ENCODE results near the gene ARMC3. TPM values are rescaled to one million over a fixed set of nuclear protein-coding genes. Genes with fewer than 3 reads are reported as not detected.
"Not testable (repeated sequence)": the region's sequence is repeated elsewhere in the genome, so short reads cannot be mapped to it uniquely, and the experiment has no call there.

Gene ARMC3
- total RNA-seq, 1 donor from 2014 or later = not detected

DNA sequence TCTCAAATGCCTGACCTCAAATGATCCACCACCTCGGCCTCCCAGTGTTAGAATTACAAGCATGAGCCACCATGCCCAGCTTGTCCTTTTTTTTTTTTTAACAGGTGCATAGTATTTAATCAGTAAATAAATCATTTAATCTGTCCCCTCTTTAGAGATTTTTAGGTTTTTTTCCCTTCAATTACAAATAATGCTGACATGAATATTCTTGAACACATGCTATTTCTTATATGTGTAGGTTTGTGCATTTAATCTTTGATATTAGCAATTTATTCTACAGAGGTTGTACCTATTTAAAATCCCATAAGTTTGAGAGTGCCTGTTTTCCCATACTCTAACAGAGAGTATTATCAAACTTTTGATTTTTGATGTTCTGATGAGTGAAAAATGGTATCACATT lies 24.2 kb upstream of the ARMC3 start:
- no peak for DNase-seq
- Mint-ChIP-seq H3K4me1 (ENCODE audit: low read depth, unreplicated experiment) (no peaks in the 10 kb centered on the region), H3K4me3 (ENCODE audit: unreplicated experiment) (no peak overlapping the region), H3K27ac (ENCODE audit: unreplicated experiment) (no peak overlapping the region), H3K36me3 (ENCODE audit: unreplicated experiment) (peaks cover 5% of the 10 kb centered on the region), H3K27me3 (ENCODE audit: unreplicated experiment) (no peaks in the 10 kb centered on the region), H3K9me3 (ENCODE audit: unreplicated experiment) (peaks cover 1% of the 10 kb centered on the region)
- TF ChIP-seq, protein P1, sequence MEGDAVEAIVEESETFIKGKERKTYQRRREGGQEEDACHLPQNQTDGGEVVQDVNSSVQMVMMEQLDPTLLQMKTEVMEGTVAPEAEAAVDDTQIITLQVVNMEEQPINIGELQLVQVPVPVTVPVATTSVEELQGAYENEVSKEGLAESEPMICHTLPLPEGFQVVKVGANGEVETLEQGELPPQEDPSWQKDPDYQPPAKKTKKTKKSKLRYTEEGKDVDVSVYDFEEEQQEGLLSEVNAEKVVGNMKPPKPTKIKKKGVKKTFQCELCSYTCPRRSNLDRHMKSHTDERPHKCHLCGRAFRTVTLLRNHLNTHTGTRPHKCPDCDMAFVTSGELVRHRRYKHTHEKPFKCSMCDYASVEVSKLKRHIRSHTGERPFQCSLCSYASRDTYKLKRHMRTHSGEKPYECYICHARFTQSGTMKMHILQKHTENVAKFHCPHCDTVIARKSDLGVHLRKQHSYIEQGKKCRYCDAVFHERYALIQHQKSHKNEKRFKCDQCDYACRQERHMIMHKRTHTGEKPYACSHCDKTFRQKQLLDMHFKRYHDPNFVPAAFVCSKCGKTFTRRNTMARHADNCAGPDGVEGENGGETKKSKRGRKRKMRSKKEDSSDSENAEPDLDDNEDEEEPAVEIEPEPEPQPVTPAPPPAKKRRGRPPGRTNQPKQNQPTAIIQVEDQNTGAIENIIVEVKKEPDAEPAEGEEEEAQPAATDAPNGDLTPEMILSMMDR (IDR thresholded peaks at IDR 0.05; ENCODE audit: partially characterized antibody, unreplicated experiment) = no peak

DNA sequence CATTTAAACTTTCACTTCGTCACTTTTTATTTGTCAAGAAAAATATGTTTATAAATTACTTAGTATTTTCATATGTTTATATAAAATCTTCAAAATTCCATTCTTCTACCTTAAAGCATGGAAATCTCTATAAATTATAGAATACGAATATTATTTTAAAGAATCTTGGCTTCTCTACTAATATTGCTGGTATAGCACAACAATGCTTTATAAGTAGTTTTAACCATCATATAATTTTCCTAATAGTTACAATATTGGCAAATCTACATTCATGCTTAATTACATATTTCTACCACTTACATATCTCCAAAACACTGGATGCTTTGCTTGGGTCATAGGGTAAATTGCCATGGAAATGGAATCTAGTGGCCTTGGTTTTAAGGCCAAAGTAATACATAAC lies 21.1 kb upstream of the ARMC3 start:
- H3K36me3 Mint-ChIP-seq (ENCODE audit: unreplicated experiment) = peaks cover 13% of the 10 kb centered on the region
- peaks cover 5% of the 10 kb centered on the region for H3K9me3 Mint-ChIP-seq (ENCODE audit: unreplicated experiment)
- H3K27me3 Mint-ChIP-seq (ENCODE audit: unreplicated experiment) = no peaks in the 10 kb centered on the region
- no peaks in the 10 kb centered on the region for H3K4me1 Mint-ChIP-seq (ENCODE audit: low read depth, unreplicated experiment)
- no peak for DNase-seq
- H3K27ac Mint-ChIP-seq (ENCODE audit: unreplicated experiment) = no peak overlapping the region
- TF ChIP-seq, protein P1 (IDR thresholded peaks at IDR 0.05; ENCODE audit: partially characterized antibody, unreplicated experiment) = no peak
- no peak overlapping the region for H3K4me3 Mint-ChIP-seq (ENCODE audit: unreplicated experiment)

DNA sequence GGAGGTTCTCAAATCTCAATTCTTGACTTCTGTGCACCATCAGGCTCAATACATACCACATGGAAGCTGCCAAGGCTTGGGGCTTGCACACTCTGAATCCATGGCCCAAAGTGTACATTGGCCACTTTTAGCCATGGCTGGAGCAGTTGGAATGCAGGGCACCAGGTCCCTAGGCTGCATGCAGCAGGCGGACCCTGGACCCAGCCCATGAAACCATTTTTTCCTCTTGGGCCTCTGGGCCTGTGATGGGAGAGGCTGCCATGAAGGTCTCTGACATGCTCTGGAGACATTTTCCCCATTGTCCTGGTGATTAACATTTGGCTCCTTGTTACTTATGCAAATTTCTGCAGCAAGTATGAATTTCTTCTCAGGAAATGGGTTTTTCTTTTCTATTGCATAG lies 19.0 kb upstream of the ARMC3 start:
- DNase-seq = no peak
- Mint-ChIP-seq H3K27ac (ENCODE audit: unreplicated experiment) (no peak overlapping the region), H3K9me3 (ENCODE audit: unreplicated experiment) (peaks cover 5% of the 10 kb centered on the region), H3K36me3 (ENCODE audit: unreplicated experiment) (peaks cover 13% of the 10 kb centered on the region), H3K4me3 (ENCODE audit: unreplicated experiment) (no peak overlapping the region), H3K4me1 (ENCODE audit: low read depth, unreplicated experiment) (no peaks in the 10 kb centered on the region), H3K27me3 (ENCODE audit: unreplicated experiment) (no peaks in the 10 kb centered on the region)
- TF ChIP-seq, protein P1 (IDR thresholded peaks at IDR 0.05; ENCODE audit: partially characterized antibody, unreplicated experiment) = no peak

DNA sequence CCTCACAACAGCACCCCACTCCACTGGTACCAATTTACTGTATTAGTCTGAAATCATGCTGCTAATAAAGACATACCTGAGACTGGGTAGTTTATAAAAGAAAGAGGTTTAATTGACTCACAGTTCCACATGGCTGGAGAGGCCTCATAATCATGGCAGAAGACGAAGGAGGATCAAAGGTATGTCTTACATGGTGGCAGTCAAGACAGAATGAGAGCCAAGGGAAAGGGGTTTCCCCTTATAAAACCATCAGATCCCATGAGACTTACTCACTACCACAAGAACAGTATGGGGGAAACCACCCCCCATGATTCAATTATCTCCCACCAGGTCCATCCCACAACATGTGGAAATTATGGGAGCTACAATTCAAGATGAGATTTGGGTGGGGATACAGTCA lies 18.2 kb upstream of the ARMC3 start:
- not testable (repeated sequence) for H3K27ac Mint-ChIP-seq (ENCODE audit: unreplicated experiment); DNase-seq; H3K4me3 Mint-ChIP-seq (ENCODE audit: unreplicated experiment); H3K9me3 Mint-ChIP-seq (ENCODE audit: unreplicated experiment); H3K27me3 Mint-ChIP-seq (ENCODE audit: unreplicated experiment); H3K4me1 Mint-ChIP-seq (ENCODE audit: low read depth, unreplicated experiment)
- H3K36me3 Mint-ChIP-seq (ENCODE audit: unreplicated experiment) = peaks cover 13% of the 10 kb centered on the region

DNA sequence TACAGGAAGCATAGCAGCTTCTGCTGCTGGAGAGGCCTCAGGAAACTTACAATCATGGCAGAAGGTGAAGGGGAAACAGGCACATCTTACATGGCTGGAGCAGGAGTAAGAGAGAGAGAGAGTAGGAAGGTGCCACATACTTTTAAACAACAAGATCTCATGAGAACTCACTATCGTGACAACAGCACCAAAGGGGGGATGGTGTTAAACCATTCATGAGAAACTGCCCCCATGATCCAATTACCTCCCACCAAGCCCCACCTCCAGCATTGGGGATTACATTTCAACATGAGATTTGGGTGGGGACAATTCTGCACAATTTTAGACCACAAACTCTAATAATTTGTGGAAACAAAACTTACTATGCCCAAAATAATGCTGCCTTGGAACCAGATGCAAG lies 16.8 kb upstream of the ARMC3 start:
- H3K9me3 Mint-ChIP-seq (ENCODE audit: unreplicated experiment) = peaks cover 5% of the 10 kb centered on the region
- no peak for DNase-seq
- H3K27ac Mint-ChIP-seq (ENCODE audit: unreplicated experiment) = no peak overlapping the region
- no peaks in the 10 kb centered on the region for H3K4me1 Mint-ChIP-seq (ENCODE audit: low read depth, unreplicated experiment)
- no peaks in the 10 kb centered on the region for H3K27me3 Mint-ChIP-seq (ENCODE audit: unreplicated experiment)
- no peak overlapping the region for H3K4me3 Mint-ChIP-seq (ENCODE audit: unreplicated experiment)
- peaks cover 13% of the 10 kb centered on the region for H3K36me3 Mint-ChIP-seq (ENCODE audit: unreplicated experiment)
- TF ChIP-seq, protein P1 (IDR thresholded peaks at IDR 0.05; ENCODE audit: partially characterized antibody, unreplicated experiment) = no peak

Measured in glutamatergic neuron (in vitro differentiated cells).